GM12878 (cell line): ENCODE measurements around the gene LRP1B. TPM values are rescaled to one million over a fixed set of nuclear protein-coding genes. Genes with fewer than 3 reads are reported as not detected.

Experiments used
- ATAC-seq: fragments of 200-7000 bp; cut with Tn5 transposase; 3 replicates; pipeline ENCODE4 v1.9.1; 2020; ENCODE audit warnings: mild to moderate bottlenecking, moderate library complexity
- BruUV-seq: library from RNA; stranded (reverse); fragments of 400-500 nt; replicated peaks from 2 replicates; lab custom pipeline; 2021; lab: Mats Ljungman, UMichigan
- CTCF ChIA-PET: fragments of 300-600 bp; sonication (Branson Sonifier 250); formaldehyde crosslinking; extraction: SDS; loops from one replicate; lab custom pipeline; 2021; ENCODE audit warnings: inconsistent platforms; lab: Yijun Ruan, JAX
- POLR2A ChIA-PET: fragments of 350-600 bp; formaldehyde crosslinking; extraction: SDS; loops from one replicate; lab custom pipeline; 2021; ENCODE audit warnings: inconsistent platforms; lab: Charles Lee
- RAD21 ChIA-PET: fragments of 300-600 bp; sonication (Branson Sonifier 250); formaldehyde crosslinking; loops from one replicate; lab custom pipeline; 2023; ENCODE audit warnings: antibody characterized with exemption; ENCODE audit not compliant: unreplicated experiment; lab: Charles Lee
- SMC1A ChIA-PET: fragments of 300-600 bp; sonication (Branson Sonifier 250); formaldehyde crosslinking; loops from one replicate; lab custom pipeline; 2023; ENCODE audit not compliant: unreplicated experiment, uncharacterized antibody; lab: Charles Lee
- DNase-seq: peaks from one replicate; pipeline ENCODE4 v3.0.0-alpha.2; 2011; ENCODE audit warnings: low read depth, low spot score
- FAIRE-seq: peaks from 3 replicates; lab custom pipeline; 2011; peaks lifted over from hg19 to GRCh38; lab: Jason Lieb, UNC
- H2AFZ ChIP-seq: 2 replicates; pipeline ENCODE4 v1.6.0; 2011; ENCODE audit warnings: low read depth, low read length, control low read depth; ENCODE audit not compliant: control insufficient read depth
- H3K27ac ChIP-seq: 2 replicates; pipeline ENCODE4 v1.5.1; 2011; ENCODE audit warnings: control low read depth; ENCODE audit not compliant: control insufficient read depth, insufficient read depth
- H3K27me3 ChIP-seq, 2 experiments: replicated peaks in 1 of 2; 2 replicates each; pipeline versions ENCODE4 v1.6.0 to v1.6.1; 2011; ENCODE audit warnings: low read length in 1 of 2; ENCODE audit not compliant: control insufficient read depth in 2 of 2, insufficient read depth in 2 of 2
- H3K36me3 ChIP-seq, 2 experiments: 2 replicates each; pipeline ENCODE4 v1.5.1; 2011; ENCODE audit warnings: low read length in 1 of 2; ENCODE audit not compliant: control insufficient read depth in 2 of 2, insufficient read depth in 2 of 2
- H3K4me1 ChIP-seq: 2 replicates; pipeline ENCODE4 v1.6.1; 2011; ENCODE audit warnings: mild to moderate bottlenecking, low read length, moderate library complexity, mixed read lengths; ENCODE audit not compliant: control insufficient read depth, insufficient read depth
- H3K4me2 ChIP-seq: 2 replicates; pipeline ENCODE4 v1.6.0; 2011; ENCODE audit warnings: control low read depth; ENCODE audit not compliant: control insufficient read depth, insufficient read depth
- H3K4me3 ChIP-seq: fragments of 200-600 bp; sonication (generic); 2 replicates; pipeline ENCODE4 v1.5.1; 2016
- H3K79me2 ChIP-seq: 2 replicates; pipeline ENCODE4 v1.6.0; 2011; ENCODE audit warnings: low read length; ENCODE audit not compliant: control insufficient read depth, insufficient read depth
- H3K9ac ChIP-seq: 2 replicates; pipeline ENCODE4 v1.8.0; 2011; ENCODE audit warnings: low read length, control low read depth, mixed read lengths; ENCODE audit not compliant: control insufficient read depth, insufficient read depth
- H3K9me3 ChIP-seq: replicated peaks from 3 replicates; pipeline ENCODE4 v1.5.1; 2011; ENCODE audit warnings: mild to moderate bottlenecking, low read length; ENCODE audit not compliant: control insufficient read depth, insufficient read depth
- H4K20me1 ChIP-seq: 2 replicates; pipeline ENCODE4 v1.6.0; 2011; ENCODE audit not compliant: control insufficient read depth, insufficient read depth
- BACH1 ChIP-seq: fragments of 450-650 bp; IDR thresholded peaks from 2 replicates; pipeline ENCODE4 v1.6.1; 2017; ENCODE audit warnings: mild to moderate bottlenecking, borderline replicate concordance
- CREB1 ChIP-seq: IDR thresholded peaks from 2 replicates; pipeline ENCODE4 v1.6.1; 2012; ENCODE audit warnings: low read depth, mild to moderate bottlenecking, inconsistent platforms
- GATAD2B ChIP-seq: fragments of 450-650 bp; conservative IDR thresholded peaks from 2 replicates; pipeline ENCODE4 v1.6.1; 2017; ENCODE audit warnings: low read depth, mild to moderate bottlenecking, moderate library complexity
- KLF5 ChIP-seq: fragments of 450-650 bp; IDR thresholded peaks from 2 replicates; pipeline ENCODE4 v1.6.1; 2014; ENCODE audit warnings: mild to moderate bottlenecking; ENCODE audit not compliant: partially characterized antibody
- MEF2A ChIP-seq: IDR thresholded peaks from 2 replicates; pipeline ENCODE4 v1.6.1; 2011; ENCODE audit warnings: low read depth, mild to moderate bottlenecking, low read length, moderate library complexity; ENCODE audit not compliant: insufficient read depth
- NFYB ChIP-seq: IDR thresholded peaks from 2 replicates; pipeline ENCODE4 v1.6.1; 2011; ENCODE audit warnings: low read depth, mild to moderate bottlenecking, low read length, improper control_type of control experiment, moderate library complexity; ENCODE audit not compliant: insufficient read depth
- PKNOX1 ChIP-seq: fragments of 450-650 bp; IDR thresholded peaks from 2 replicates; pipeline ENCODE4 v1.6.1; 2016; ENCODE audit warnings: mild to moderate bottlenecking
- RFX5 ChIP-seq: IDR thresholded peaks from 2 replicates; pipeline ENCODE4 v1.6.1; 2011; ENCODE audit warnings: low read depth, low read length, improper control_type of control experiment
- SIN3A ChIP-seq: IDR thresholded peaks from 2 replicates; pipeline ENCODE4 v1.6.1; 2012; ENCODE audit warnings: low read depth, low read length, improper control_type of control experiment
- SMC3 ChIP-seq: IDR thresholded peaks from 2 replicates; pipeline ENCODE4 v1.6.1; 2011; ENCODE audit warnings: low read length, improper control_type of control experiment, borderline replicate concordance
- SPI1 ChIP-seq: IDR thresholded peaks from 2 replicates; pipeline ENCODE4 v1.6.1; 2011; ENCODE audit warnings: low read depth, mild to moderate bottlenecking, low read length, moderate library complexity, borderline replicate concordance; ENCODE audit not compliant: insufficient read depth
- YBX1 ChIP-seq: fragments of 450-650 bp; IDR thresholded peaks from 2 replicates; pipeline ENCODE4 v1.6.1; 2016; ENCODE audit warnings: antibody characterized with exemption
- ZBTB11 ChIP-seq: fragments of 450-650 bp; formaldehyde crosslinking; IDR thresholded peaks from 2 replicates; pipeline ENCODE4 v1.5.0; 2022; ENCODE audit warnings: mild to moderate bottlenecking, missing genetic modification characterization
- WGBS: methylation state at CpG from one replicate; pipeline ENCODE4 v1.1.6; 2016; ENCODE audit warnings: low lambda C conversion rate; ENCODE audit not compliant: insufficient replicate concordance, insufficient coverage; ENCODE audit errors: missing lambda C conversion rate; 5-methylcytosine and 5-hydroxymethylcytosine counted together
- in situ Hi-C: fragments of 300-500 bp; cut with MboI; formaldehyde crosslinking; loops from 9 replicates; pipeline ENCODE4 v1.14.3; 2018; ENCODE audit warnings: mixed read lengths
- intact Hi-C: fragments of 100-400 bp; cut with micrococcal nuclease; formaldehyde crosslinking; loops from one replicate; pipeline ENCODE4 v1.14.2; 2022; ENCODE audit not compliant: unreplicated experiment
- polyA plus RNA-seq, 11 experiments: library from polyadenylated mRNA; depleted of rRNA in 4 of 11; unstranded in 6 of 11; stranded (reverse) in 5 of 11; fragments of >200 nt; fragmentation: Nextera tagmentation in 4 of 11; fragmentation: Illumina TruSeq in 1 of 11; extraction: Ambion mirVana in 4 of 11; extraction: Trizol in 1 of 11; gene quantifications; 1 replicate in 1 of 11; 2 replicates in 10 of 11; pipeline versions ENCODE4 v1.2.1 to v1.2.3, GENCODE V29; 2011 to 2016; ENCODE audit warnings: inconsistent platforms in 2 of 11, missing spikeins in 2 of 11, low read depth in 1 of 11
- total RNA-seq, 4 experiments: library from RNA; depleted of rRNA in 3 of 4; stranded (reverse); fragments of >200 nt in 3 of 4; fragmentation: Illumina TruSeq in 1 of 4; extraction: Trizol in 1 of 4; gene quantifications; 2 replicates each; pipeline versions ENCODE4 v1.2.1 to v1.2.3, GENCODE V29; 2013 to 2021
- TF ChIP-seq, protein P1 (sequence below): fragments of 450-650 bp; IDR thresholded peaks from 2 replicates; pipeline ENCODE4 v1.6.1; 2017; ENCODE audit warnings: mild to moderate bottlenecking

The LRP1B gene
- total and polyA plus RNA-seq, 10 of the 15 experiments (the other 5 are each of a cell fraction or from before 2014, with no cell fraction given) = under 0.01 to 0.06 (median 0.03) TPM; not detected in 5

- no peaks in the 10 kb centered on the region for H4K20me1 ChIP-seq
- FAIRE-seq = no peak
- intact Hi-C loops = no loop called here
- ChIA-PET RAD21 (no interaction called here), SMC1A (no interaction called here), POLR2A (no interaction called here)
- no TSS peak for BruUV-seq
- WGBS = 32% methylated on average over 17 of the region's 17 CpGs
- no peaks in the 10 kb centered on the region for H3K79me2 ChIP-seq
- H2AFZ ChIP-seq = no peak overlapping the region
- no peak for ATAC-seq
- no peak overlapping the region for H3K9ac ChIP-seq
- H3K9me3 ChIP-seq = no peaks in the 10 kb centered on the region
- H3K36me3 ChIP-seq = no peaks in the 10 kb centered on the region
- no peak overlapping the region for H3K4me2 ChIP-seq
- H3K27ac ChIP-seq = no peak overlapping the region
- no peak for TF ChIP-seq BACH1
- no peak for TF ChIP-seq YBX1
- TF ChIP-seq, protein P1, sequence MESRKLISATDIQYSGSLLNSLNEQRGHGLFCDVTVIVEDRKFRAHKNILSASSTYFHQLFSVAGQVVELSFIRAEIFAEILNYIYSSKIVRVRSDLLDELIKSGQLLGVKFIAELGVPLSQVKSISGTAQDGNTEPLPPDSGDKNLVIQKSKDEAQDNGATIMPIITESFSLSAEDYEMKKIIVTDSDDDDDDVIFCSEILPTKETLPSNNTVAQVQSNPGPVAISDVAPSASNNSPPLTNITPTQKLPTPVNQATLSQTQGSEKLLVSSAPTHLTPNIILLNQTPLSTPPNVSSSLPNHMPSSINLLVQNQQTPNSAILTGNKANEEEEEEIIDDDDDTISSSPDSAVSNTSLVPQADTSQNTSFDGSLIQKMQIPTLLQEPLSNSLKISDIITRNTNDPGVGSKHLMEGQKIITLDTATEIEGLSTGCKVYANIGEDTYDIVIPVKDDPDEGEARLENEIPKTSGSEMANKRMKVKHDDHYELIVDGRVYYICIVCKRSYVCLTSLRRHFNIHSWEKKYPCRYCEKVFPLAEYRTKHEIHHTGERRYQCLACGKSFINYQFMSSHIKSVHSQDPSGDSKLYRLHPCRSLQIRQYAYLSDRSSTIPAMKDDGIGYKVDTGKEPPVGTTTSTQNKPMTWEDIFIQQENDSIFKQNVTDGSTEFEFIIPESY = no peak
- no peak for TF ChIP-seq PKNOX1
- no peak for TF ChIP-seq KLF5
- no peak for TF ChIP-seq CREB1
- TF ChIP-seq SPI1 = no peak
- TF ChIP-seq SIN3A = no peak
- TF ChIP-seq NFYB = no peak
- no peak for TF ChIP-seq ZBTB11
- no peak for TF ChIP-seq MEF2A
- TF ChIP-seq SMC3 = no peak
- TF ChIP-seq GATAD2B = no peak
- TF ChIP-seq RFX5 = no peak
- TF ChIP-seq, all 136 proteins: peak for 0
- Histone ChIP-seq H3K4me1 (no peaks in the 10 kb centered on the region), H3K4me3 (no peak overlapping the region), H3K27me3 (no peaks in the 10 kb centered on the region)
- in situ Hi-C loops = no loop called here
- CTCF ChIA-PET = no interaction called here
- DNase-seq = no peak
These were observed 690.7 kb downstream of the LRP1B start for GRCh38 chr2:141440072-141440635.
